Measurements from ENCODE around the gene PTPRN2.

Gene PTPRN2

GRCh38 chr7:158329014-158329610, 258.5 kb downstream of the PTPRN2 start:
- FAIRE-seq (no peak), DNase-seq (ENCODE audit: insufficient read length, low spot score) (no peak)
- no peak for TF ChIP-seq POLR2A (IDR thresholded peaks at IDR 0.05; ENCODE audit: low read depth, low read length)

DNA sequence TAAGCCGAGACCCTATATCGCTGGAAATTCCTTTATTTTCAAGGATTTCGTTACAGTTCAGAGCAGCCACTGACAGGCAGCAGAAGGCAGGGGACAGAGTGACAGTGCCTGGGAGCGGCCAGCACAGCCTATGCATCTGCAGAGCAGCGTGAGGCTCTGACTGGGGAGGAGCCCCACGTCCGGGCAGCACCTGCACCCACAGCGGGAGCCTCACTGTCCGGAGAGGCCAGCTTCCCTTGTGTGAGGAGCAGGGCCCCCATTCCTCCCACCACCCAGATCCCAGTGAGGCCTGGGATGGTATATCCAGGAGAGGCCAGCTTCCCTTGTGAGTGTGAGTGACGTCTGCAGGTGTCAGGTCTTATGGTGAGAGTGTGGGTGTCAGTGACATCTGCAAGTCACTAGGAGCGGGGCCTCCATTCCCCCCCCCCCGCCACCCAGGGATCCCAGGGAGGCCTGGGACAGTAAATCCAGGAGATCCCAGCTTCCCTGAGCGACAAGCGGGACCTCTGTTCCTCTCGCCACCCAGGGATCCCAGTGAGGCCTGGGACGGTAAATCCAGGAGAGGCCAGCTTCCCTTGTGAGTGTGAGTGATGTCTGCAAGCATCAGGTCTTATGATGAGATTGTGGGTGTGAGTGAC, 259.1 kb downstream of the PTPRN2 start:
- no peak for FAIRE-seq
- DNase-seq (ENCODE audit: insufficient read length, low spot score) = no peak
- no peak for TF ChIP-seq POLR2A (IDR thresholded peaks at IDR 0.05; ENCODE audit: low read depth, low read length)

GRCh38 chr7:158327571-158328180, 259.9 kb downstream of the PTPRN2 start:
- no peak for DNase-seq (ENCODE audit: insufficient read length, low spot score)
- no peak for FAIRE-seq
- no peak for TF ChIP-seq POLR2A (IDR thresholded peaks at IDR 0.05; ENCODE audit: low read depth, low read length)

GRCh38 chr7:158327012-158327411, 260.6 kb downstream of the PTPRN2 start:
- FAIRE-seq (no peak), DNase-seq (ENCODE audit: insufficient read length, low spot score) (no peak)
- TF ChIP-seq POLR2A (IDR thresholded peaks at IDR 0.05; ENCODE audit: low read depth, low read length) = no peak

- no peak for TF ChIP-seq POLR2A (IDR thresholded peaks at IDR 0.05; ENCODE audit: low read depth, low read length)
- no peak for DNase-seq (ENCODE audit: insufficient read length, low spot score)
- no peak for FAIRE-seq
Observed at GRCh38 chr7:158325530-158326381, 261.9 kb downstream of the PTPRN2 start.

DNA sequence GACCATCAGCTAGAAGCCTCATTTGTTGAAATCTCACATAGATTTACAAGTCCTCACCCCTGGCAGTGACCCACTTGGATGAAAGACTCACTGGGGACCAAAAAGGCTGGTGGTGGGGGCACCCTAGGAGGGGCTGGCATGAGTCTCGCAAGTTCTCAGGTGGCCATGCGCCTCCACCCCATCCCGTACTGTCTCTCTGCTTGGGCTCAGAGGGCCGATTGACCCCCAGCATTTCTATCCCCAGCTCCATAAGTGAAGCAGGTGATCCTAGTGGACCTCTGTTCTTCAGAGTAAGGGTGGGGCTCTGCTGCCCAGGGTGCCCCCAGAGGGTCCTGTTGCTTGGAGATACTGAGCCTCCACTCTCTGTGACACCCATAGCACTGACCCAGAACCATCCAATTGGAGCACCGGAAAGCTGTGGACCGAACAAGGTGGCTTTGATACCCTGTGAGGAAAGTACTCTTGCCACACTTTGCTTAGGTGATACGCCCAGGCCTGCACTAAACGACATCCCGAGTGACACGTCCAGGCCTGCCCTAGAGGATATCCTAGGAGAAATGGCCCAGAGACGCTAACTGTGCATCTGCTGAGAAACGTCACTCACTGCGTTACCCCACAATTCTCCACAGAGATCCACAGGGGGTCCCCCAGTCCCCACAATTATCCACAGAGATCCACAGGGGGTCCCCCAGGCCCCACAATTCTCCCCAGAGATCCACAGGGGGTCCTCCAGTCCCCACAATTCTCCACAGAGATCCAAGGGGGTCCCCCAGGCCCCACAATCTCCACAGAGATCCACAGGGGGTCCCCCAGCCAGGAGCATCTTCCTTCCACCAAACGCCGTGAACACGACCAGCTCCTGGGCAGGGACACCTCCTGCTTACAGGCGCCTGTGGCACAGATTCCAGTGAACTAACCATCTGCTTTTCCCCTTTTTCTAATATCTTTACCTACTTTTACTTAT, 262.9 kb downstream of the PTPRN2 start:
- DNase-seq (ENCODE audit: insufficient read length, low spot score) (no peak), FAIRE-seq (no peak)
- no peak for TF ChIP-seq POLR2A (IDR thresholded peaks at IDR 0.05; ENCODE audit: low read depth, low read length)

- no peak for TF ChIP-seq POLR2A (IDR thresholded peaks at IDR 0.05; ENCODE audit: low read depth, low read length)
- DNase-seq (ENCODE audit: insufficient read length, low spot score) (no peak), FAIRE-seq (no peak)
Observed at GRCh38 chr7:158323741-158324396, 263.8 kb downstream of the PTPRN2 start.

DNA sequence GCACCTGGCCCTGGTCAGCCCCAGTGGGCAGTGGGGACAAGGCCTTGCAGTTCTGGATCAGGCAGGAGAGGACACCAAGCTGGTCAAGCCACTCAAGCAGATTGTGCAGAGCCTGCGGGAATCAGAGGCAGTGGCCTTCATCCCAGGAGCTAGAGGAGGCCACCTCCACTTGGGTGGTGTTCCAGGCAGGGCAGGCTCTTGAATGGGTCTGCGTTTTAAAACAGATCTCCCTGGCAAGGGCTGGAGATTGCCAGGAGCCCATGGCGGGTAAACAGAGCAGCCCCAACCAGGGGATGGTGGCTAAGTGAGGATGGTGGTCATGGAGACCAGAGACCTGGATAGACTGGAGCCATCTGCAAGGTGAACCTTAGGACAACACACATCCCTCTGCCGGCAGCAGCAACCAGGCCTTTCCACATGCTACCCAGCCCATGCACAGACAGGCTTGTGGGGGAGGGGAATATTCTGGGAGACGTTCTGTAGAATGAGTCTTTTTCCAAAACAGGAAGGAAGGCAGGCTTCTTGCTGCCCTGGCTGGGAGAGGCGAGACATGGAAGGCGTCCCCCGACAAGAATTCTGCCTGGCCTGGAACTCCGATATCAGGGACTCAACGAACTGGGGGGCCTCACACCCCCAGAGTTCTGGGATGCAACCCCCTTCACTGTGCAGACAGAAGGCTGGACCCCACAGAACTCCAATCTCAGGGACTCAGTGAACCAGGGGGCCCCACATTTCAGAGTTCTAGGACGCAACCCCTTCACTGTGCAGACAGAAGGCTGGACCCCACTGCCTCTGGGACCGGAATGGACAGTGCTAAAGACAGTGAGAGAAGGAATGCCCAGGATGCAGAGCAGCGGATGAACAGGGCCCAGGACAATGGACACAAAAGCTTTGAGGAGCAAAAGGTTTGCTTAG, 264.8 kb downstream of the PTPRN2 start:
- FAIRE-seq = no peak
- DNase-seq (ENCODE audit: insufficient read length, low spot score) = no peak
- TF ChIP-seq POLR2A (IDR thresholded peaks at IDR 0.05; ENCODE audit: low read depth, low read length) = no peak

- DNase-seq (ENCODE audit: insufficient read length, low spot score) (no peak), FAIRE-seq (no peak)
Observed at GRCh38 chr7:158321936-158322615, 265.5 kb downstream of the PTPRN2 start.

DNA sequence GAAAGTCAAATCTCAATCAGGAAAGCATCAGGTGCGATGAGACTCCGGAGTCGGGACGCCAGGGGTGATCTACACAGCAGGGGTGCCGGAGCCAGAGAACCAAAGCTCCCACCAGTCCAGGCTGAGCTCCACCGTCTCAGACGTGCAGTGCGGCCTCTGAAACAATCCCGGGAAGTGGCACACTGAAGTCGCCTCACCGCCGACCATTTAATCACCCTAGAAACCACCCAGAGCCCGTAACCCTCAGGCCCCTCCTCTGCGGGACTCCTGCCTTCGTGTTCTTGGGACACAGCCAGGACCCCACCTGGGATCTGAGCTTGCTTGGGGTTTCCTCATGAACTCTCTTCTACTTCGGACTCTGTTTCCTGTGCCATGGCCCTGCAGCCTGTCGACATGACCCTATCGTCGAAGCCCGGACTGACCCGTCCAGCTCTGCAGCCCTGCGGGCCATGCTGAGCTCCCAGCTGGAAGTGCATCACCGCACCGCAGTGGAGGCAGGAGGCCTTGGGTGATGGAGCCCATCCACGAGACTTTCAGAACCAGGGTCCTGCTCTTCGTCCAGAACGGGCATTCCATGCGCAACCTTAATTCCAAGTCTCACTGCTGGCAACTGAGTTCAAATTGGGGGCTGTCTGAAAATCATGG, 266.4 kb downstream of the PTPRN2 start:
- FAIRE-seq = no peak
- no peak for TF ChIP-seq POLR2A (IDR thresholded peaks at IDR 0.05; ENCODE audit: low read depth, low read length)
- DNase-seq (ENCODE audit: insufficient read length, low spot score) = no peak

More at GRCh38 chr7:158321936-158322615, 265.5 kb downstream of the PTPRN2 start:
- TF ChIP-seq POLR2A (IDR thresholded peaks at IDR 0.05; ENCODE audit: low read depth, low read length) = no peak

GRCh38 chr7:158320328-158320727, 267.3 kb downstream of the PTPRN2 start:
- TF ChIP-seq POLR2A (IDR thresholded peaks at IDR 0.05; ENCODE audit: low read depth, low read length) = no peak
- DNase-seq (ENCODE audit: insufficient read length, low spot score) (no peak), FAIRE-seq (no peak)
